ENCODE measurements around the gene COL8A2.

COL8A2 gene

GRCh38 chr1:36164361-36164760, 39.3 kb upstream of the COL8A2 start:
- TF ChIP-seq REST (IDR thresholded peaks at IDR 0.05; ENCODE audit: insufficient read depth in 1 of 2, low read depth in 2 of 2, low read length in 2 of 2) (no peak), TAF1 (IDR thresholded peaks at IDR 0.05; ENCODE audit: borderline replicate concordance, insufficient read depth, low read length) (no peak), SIN3A (IDR thresholded peaks at IDR 0.05; ENCODE audit: borderline replicate concordance, insufficient read depth, low read length) (no peak), FOXP2 (optimal IDR thresholded peaks at IDR 0.05; ENCODE audit: borderline replicate concordance, extremely low read depth, extremely low read length, insufficient read depth) (no peak), POLR2AphosphoS5 (IDR thresholded peaks at IDR 0.05; ENCODE audit: low read depth, low read length) (no peak)

- no peak for TF ChIP-seq FOXP2 (optimal IDR thresholded peaks at IDR 0.05; ENCODE audit: borderline replicate concordance, extremely low read depth, extremely low read length, insufficient read depth)
- no peak for TF ChIP-seq POLR2AphosphoS5 (IDR thresholded peaks at IDR 0.05; ENCODE audit: low read depth, low read length)
- no peak for TF ChIP-seq SIN3A (IDR thresholded peaks at IDR 0.05; ENCODE audit: borderline replicate concordance, insufficient read depth, low read length)
- no peak for TF ChIP-seq TAF1 (IDR thresholded peaks at IDR 0.05; ENCODE audit: borderline replicate concordance, insufficient read depth, low read length)
- TF ChIP-seq REST (IDR thresholded peaks at IDR 0.05; ENCODE audit: insufficient read depth in 1 of 2, low read depth in 2 of 2, low read length in 2 of 2) = no peak
Observed at GRCh38 chr1:36163426-36163825, 38.4 kb upstream of the COL8A2 start.

GRCh38 chr1:36162680-36163239, 37.7 kb upstream of the COL8A2 start:
- no peak for TF ChIP-seq FOXP2 (optimal IDR thresholded peaks at IDR 0.05; ENCODE audit: borderline replicate concordance, extremely low read depth, extremely low read length, insufficient read depth)

- no peak for TF ChIP-seq SIN3A (IDR thresholded peaks at IDR 0.05; ENCODE audit: borderline replicate concordance, insufficient read depth, low read length)
- no peak for TF ChIP-seq TAF1 (IDR thresholded peaks at IDR 0.05; ENCODE audit: borderline replicate concordance, insufficient read depth, low read length)
- TF ChIP-seq POLR2AphosphoS5 (IDR thresholded peaks at IDR 0.05; ENCODE audit: low read depth, low read length) = no peak
- no peak for TF ChIP-seq REST (IDR thresholded peaks at IDR 0.05; ENCODE audit: insufficient read depth in 1 of 2, low read depth in 2 of 2, low read length in 2 of 2)
- TF ChIP-seq FOXP2 (optimal IDR thresholded peaks at IDR 0.05; ENCODE audit: borderline replicate concordance, extremely low read depth, extremely low read length, insufficient read depth) = no peak
Observed at GRCh38 chr1:36161641-36162531, 36.9 kb upstream of the COL8A2 start.

GRCh38 chr1:36160949-36161485, 36.0 kb upstream of the COL8A2 start:
- peak; percentile 65 for TF ChIP-seq FOXP2 (optimal IDR thresholded peaks at IDR 0.05; ENCODE audit: borderline replicate concordance, extremely low read depth, extremely low read length, insufficient read depth)
- TF ChIP-seq SIN3A (IDR thresholded peaks at IDR 0.05; ENCODE audit: borderline replicate concordance, insufficient read depth, low read length) = no peak
- no peak for TF ChIP-seq REST (IDR thresholded peaks at IDR 0.05; ENCODE audit: insufficient read depth in 1 of 2, low read depth in 2 of 2, low read length in 2 of 2)
- TF ChIP-seq TAF1 (IDR thresholded peaks at IDR 0.05; ENCODE audit: borderline replicate concordance, insufficient read depth, low read length) = no peak
- TF ChIP-seq POLR2AphosphoS5 (IDR thresholded peaks at IDR 0.05; ENCODE audit: low read depth, low read length) = no peak
